Stimulated activated CD8-positive, alpha-beta memory T cell treated with anti-CD3 and anti-CD28 coated beads, Interleukin-7, amount 100 ng/mL, for 1 hour (primary cell): ENCODE results near the gene XPO5.
A peak's percentile ranks its signal among the peaks of the same experiment; 100 is the strongest.
"Not testable (repeated sequence)": the region's sequence is repeated elsewhere in the genome, so short reads cannot be mapped to it uniquely, and the experiment has no call there.

ENCODE experiments used
- DNase-seq, 2 donors: peaks; one replicate each; pipeline ENCODE4 v3.0.0-alpha.2; 2020; ENCODE audit warnings: low read depth in 2 of 2

Gene XPO5

DNA sequence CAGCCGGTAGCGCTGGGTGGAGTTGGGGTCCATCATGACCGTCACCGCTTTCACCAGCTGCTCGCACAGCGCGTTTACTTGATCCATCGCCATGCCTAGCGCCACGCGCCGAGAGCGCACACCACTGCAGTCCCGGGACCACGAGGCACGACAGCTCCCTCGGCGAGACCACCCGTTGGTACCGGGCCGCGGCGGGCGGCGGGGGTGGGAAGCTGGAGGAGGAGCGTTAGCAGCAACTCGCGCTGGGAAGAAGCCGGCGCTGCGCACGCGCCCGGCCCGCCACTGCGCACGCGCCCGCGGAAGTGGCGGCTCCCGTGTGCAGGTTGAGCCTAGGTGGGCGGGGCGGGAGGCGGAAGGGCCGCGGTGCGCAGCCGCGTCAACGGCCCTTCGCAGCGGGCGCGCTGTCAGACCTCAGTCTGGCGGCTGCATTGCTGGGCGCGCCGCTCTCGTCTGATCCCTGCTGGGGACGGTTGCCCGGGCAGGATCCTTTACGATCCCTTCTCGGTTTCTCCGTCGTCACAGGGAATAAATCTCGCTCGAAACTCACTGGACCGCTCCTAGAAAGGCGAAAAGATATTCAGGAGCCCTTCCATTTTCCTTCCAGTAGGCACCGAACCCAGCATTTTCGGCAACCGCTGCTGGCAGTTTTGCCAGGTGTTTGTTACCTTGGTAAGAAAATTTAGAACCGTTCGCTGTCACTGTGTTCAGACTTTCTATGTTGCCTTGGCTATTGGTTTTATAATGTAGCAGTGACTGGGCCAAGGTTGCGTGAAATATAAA lies at the start of gene XPO5, which contains the start of gene POLH:
XPO5 (minus strand) TSS at position 267 of the 780 bp plus-strand sequence; CDS start at position 93, 174 bp downstream.
POLH (plus strand) TSS at position 414 of the 780 bp plus-strand sequence. CDS start 6,135 bp downstream, outside the sequence.
- peak; percentile 82 to 84 for DNase-seq

- no peak for DNase-seq
Measured at GRCh38 chr6:43625393-43625992, 49.7 kb upstream of the XPO5 start.

GRCh38 chr6:43624786-43625288 lies 49.0 kb upstream of the XPO5 start:
- no peak for DNase-seq

- DNase-seq = no peak
Measured at GRCh38 chr6:43623880-43624785, 48.3 kb upstream of the XPO5 start.

GRCh38 chr6:43622541-43622940 lies 46.7 kb upstream of the XPO5 start:
- DNase-seq = no peak

- DNase-seq = no peak
Measured at GRCh38 chr6:43621836-43622180, 46.0 kb upstream of the XPO5 start.

DNA sequence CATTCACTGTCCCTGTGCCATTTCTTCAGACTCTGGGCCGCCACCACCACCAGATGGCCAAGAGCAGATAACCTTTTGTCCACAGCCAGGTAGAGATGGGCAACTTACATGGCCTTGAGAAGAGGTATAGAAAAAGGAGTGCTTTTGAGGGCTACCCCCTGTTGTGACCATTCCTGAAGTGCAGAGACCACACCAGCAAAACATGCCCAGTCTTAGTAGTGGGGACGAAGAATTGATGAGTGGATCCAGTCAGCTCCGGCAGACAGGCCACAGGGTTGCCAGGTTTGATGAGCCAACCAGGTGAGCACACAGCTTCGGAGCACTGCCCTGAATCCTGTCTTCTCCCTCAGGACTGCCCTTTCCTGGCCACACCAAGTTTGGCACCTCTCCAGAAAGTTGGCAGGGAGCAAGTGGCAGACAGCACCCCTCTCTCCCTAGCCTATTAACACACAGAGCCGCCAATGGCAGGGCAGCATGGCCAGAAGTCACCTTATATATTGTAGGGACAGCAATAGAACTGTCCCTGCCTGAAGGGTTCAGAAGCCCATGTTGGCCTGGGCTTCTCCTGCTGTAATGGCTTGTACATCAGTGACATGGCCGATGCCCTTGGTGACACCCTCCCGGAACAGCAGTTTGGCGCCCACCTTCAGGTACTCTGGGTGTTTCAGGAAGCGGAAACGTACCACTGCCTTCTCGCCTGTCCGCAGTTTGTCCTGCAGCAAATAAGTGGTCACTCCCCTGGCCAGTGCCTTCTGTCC lies 45.4 kb upstream of the XPO5 start:
- no peak for DNase-seq

- DNase-seq = no peak
Measured at GRCh38 chr6:43616725-43617472, 41.1 kb upstream of the XPO5 start.

GRCh38 chr6:43614396-43614730 lies 38.5 kb upstream of the XPO5 start:
- no peak for DNase-seq

DNA sequence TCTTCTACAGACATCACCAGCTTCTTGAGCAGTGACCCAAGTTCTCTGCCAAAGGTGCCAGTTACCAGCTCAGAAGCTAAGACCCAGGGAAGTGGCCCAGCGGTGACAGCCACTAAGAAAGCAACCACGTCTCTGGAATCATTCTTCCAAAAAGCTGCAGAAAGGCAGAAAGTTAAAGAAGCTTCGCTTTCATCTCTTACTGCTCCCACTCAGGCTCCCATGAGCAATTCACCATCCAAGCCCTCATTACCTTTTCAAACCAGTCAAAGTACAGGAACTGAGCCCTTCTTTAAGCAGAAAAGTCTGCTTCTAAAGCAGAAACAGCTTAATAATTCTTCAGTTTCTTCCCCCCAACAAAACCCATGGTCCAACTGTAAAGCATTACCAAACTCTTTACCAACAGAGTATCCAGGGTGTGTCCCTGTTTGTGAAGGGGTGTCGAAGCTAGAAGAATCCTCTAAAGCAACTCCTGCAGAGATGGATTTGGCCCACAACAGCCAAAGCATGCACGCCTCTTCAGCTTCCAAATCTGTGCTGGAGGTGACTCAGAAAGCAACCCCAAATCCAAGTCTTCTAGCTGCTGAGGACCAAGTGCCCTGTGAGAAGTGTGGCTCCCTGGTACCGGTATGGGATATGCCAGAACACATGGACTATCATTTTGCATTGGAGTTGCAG lies 38.0 kb upstream of the XPO5 start:
- DNase-seq = no peak

DNA sequence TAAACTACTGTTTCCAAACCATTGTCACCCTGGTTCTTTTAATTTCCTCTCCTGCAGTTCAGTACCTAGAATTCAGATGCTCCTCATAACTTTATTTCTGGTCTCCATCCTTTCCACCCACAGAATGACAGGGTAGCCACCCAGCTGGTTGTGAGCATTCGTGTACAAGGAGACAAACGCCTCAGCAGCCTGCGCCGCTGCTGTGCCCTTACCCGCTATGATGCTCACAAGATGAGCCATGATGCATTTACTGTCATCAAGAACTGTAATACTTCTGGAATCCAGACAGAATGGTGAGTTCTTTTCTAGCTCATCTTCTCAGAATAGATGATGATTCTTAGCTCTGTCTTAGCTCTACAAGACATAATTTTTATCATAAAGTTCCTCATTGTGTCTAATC lies 34.6 kb upstream of the XPO5 start:
- DNase-seq = no peak

DNA sequence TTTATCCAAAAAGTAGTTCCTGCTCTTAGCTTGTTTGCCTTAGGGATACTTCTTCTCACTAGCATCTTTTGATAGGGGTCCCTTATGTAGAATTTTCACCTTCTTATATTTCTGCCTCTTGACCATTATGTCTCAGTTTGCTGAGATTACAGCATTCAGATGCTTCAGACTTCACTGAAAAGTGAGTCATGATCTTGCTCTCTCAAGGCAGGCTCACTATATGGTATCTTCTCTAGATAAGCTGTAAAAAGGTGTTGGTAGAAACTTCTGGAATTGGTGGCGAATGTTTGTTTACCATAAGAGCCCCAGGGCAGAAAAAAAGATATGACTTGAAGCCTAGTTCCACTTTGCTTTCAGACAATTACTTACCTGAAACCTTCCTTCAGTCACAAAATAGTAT lies 33.6 kb upstream of the XPO5 start:
- DNase-seq = no peak

GRCh38 chr6:43608807-43609206 lies 33.0 kb upstream of the XPO5 start:
- no peak for DNase-seq

DNA sequence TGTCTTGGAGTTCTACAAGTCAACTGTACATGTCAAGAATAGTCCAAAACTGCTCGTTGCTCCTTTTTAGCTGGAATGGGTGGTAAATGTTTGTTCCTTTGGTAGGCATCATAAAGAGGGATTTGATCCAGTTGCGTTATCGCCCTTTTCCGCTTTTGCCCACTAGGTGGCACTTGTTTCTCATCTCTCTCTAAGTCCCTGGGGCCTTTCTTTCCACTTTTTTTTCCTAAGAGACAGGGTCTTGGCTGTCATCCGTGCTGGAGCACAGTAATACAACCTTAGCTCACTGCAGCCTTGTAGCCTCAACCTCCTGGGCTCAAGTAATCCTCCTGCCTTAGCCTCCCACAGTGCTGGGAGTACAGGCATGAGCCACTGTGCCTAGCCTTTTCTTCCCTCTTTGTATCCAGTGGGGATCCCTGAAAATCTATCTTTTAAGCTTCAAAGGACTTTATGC lies 32.5 kb upstream of the XPO5 start:
- peak; percentile 20 to 42 for DNase-seq

DNA sequence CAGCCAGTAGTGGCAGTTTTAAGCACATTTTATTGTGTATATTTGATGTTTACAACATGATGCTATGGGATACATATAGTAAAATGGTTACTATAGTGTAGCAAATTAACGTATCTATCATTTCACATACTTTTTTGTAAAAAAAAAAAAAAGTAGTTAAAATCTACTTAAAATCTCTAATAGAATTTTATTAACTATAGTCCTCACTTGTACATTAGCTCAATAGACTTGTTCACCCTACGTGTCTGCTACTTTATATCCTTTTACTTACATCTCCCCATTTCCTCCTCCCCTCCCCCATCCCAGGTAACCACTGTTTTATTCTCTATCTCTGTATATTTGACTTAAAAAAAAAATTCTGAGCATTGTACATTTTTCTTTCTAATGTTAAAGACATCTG lies 30.2 kb upstream of the XPO5 start:
- DNase-seq = no peak

DNA sequence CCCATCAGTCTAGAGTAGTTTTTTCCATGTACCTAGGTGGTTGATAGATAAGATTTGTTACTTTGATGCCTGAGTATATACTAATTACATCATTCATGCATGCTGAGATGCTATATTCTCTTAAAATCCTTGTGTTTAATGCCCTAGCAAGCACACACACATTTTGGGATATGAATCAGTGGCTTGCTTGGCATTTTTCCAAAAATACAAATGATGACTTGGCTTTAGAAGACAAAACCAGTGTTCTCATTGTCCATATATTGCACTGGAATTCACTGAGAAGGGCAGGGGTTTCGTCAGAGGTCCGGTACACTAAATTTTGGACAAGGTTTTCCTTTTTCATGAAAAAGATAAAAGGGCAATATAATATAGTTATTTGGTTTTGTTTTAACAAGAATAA lies 28.3 kb upstream of the XPO5 start:
- no peak for DNase-seq

- DNase-seq = no peak
Measured at GRCh38 chr6:43600595-43600994, 24.8 kb upstream of the XPO5 start.

- no peak for DNase-seq
Measured at GRCh38 chr6:43593938-43594337, 18.1 kb upstream of the XPO5 start.

DNA sequence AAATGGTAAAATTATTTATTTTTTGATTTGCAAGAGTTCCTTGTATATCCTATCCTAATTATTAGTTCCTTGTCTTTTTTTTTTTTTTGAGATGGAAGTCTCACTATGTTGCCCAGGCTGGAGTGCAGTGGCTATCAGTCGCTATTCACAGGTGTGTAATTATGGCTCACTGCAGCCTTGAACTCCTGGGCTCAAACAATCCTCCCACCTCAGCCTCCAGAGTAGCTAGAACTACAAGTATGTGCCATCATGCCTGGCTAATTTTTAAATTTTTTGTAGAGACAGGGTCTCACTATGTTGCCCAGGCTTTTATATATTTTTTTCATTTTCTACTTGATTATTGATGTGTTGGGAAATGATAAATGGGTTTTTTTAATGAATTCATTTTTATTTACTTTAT lies 13.7 kb upstream of the XPO5 start:
- not testable (repeated sequence) for DNase-seq

GRCh38 chr6:43588194-43588593 lies 12.4 kb upstream of the XPO5 start:
- no peak for DNase-seq
